SH-SY5Y (cell line): Measurements from ENCODE around the gene WFDC2.

Experiments used
- GATA2 ChIP-seq: IDR thresholded peaks from 2 replicates; pipeline ENCODE4 v1.6.1; 2011; ENCODE audit warnings: mild to moderate bottlenecking, low read depth, low read length
- GATA3 ChIP-seq: IDR thresholded peaks from 2 replicates; pipeline ENCODE4 v1.6.1; 2011; ENCODE audit warnings: low read depth, mild to moderate bottlenecking, low read length, moderate library complexity

DNA sequence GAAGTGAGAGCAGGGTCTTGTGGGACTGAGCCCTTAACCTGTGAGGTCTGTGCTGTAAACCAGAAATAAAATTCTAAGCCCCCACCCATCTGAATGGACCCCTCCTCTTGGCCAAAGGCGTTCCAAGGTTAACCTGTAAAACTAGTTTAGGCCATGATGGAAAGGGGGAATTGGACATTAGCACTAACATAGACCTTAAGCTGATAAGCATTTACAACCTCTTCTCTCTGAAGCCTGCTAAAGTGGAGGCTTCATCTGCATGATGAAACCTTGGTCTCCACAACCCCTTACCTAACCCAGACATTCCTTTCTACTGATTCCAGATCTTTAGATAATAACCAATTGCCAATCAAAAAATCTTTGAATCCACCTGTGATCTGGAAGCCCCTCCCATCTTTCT is 27.8 kb upstream of the WFDC2 start:
- no peak for TF ChIP-seq GATA3
- no peak for TF ChIP-seq GATA2
